GM18511 (cell line): ENCODE results near the gene CTXND1.

Experiments
- ATAC-seq: cut with Tn5 transposase; IDR thresholded peaks from one replicate; pipeline ENCODE4 v1.9.1; 2021; ENCODE audit warnings: mild to moderate bottlenecking, moderate library complexity; ENCODE audit not compliant: unreplicated experiment

The CTXND1 gene

DNA sequence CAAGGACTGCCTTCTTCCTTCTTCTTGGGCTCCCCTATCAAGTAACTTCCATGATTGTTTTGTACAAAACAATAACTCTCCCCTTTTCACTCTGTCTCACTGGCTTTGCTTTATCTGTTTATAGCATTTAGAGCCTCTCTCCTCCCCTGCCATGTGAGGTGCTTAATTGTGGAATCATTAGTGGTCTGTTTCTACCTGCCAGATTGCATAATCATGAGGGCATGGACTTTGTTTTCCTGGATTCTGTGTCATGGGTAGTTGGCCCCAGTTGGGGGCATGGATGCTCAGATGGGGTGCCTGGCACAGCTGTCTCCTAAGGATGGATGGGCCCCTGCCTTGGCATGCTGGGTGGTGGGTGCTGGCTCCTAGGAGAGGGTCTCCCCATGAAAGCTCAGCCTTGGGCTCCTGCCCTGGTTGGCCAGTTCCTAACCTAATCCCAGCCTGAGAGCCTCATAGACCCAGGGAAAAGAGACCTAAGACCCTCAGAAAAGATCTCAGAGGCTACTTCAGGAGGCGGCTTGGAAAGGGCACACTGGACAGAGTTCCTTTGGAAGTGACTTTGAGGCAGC, 8.0 kb upstream of the CTXND1 start:
- no peak for ATAC-seq

DNA sequence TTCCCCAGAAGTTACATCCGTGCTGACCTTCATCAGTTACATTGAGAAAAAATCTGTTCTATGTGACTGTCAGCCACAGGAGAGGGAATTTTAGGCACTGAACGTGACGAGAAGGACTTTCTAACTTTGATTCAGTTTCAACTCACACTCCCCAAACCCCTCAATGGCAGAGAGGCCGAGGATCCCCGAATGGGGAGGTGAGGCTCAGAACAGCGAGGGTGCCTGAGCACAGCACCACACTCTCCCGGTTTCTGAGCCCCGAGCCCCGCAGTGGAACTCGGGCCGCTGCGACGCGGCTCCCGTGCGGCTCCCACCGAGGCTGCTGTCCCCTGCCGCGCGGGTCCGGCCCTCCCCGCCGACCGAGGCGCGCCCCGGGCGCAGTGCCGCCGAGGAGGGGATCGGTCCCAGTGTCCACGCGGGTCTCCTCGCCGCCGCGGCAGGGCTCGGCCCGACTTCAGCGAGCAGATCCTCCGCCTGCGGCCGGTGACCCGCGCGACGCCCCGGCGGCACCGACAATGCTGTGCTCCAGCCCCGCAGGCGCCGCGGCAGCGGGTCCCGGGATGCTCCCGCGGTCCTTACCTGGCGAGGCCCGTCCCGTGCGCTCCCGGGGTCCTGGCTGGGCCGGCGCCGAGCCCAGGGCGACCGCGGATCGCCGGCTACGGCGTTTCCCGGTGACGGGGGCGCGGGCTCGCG, 439 bp downstream of the CTXND1 start:
- no peak for ATAC-seq

DNA sequence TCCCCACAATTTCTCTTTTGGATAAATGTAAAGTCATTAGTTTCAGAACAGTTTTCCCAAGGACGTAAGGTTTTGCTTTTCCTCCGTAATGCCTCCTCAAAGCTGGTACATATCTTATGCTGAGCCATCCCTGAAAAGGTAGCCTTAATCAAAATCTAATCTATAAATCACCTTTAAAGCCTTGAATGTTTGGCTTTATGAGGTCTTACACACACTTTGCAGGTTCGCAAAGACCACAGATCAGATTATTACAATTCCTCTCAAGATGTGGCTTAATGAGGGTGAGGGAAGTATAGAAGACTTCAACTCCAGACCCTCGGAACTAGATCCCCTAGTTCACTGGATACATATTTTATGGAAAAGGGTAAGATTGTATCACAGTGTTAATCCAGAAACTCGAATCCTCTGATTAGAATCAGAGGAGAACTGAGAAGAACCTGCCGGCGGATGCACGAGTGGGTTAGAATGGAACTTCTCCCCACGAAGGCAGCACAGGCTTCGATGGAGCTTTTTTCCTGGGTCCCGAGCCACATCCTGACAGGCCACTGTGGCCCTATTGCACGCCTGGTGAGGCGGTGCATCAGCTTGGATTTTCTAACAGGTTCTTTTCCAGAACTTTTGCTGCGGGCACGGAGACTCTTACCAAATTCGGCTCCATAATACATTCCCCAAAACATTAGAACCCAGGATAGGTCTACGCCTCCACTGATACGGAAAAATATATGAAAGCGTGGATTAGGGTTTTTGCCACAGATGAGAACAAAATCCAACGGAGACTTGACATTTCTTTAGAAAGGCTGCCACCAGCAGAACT, 1.2 kb downstream of the CTXND1 start:
- no peak for ATAC-seq

DNA sequence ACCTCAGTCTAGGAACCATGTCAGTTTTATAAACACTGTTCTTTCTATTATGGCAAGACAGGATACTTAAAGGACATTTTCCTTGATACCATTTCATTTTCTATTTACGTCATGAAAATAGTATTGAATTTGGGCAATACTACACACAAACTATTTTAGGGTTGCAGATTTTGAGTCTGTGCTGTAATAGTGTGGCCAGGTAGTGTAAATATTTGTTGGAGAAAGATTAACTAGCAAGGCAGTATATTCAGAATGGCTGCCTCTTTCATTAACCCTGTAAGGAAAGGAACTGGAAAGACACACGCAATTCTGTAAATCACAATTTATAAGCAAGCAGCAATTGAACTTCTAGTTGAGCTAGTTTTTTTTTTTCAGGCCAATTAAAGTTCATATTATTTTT, 2.0 kb downstream of the CTXND1 start:
- no peak for ATAC-seq

DNA sequence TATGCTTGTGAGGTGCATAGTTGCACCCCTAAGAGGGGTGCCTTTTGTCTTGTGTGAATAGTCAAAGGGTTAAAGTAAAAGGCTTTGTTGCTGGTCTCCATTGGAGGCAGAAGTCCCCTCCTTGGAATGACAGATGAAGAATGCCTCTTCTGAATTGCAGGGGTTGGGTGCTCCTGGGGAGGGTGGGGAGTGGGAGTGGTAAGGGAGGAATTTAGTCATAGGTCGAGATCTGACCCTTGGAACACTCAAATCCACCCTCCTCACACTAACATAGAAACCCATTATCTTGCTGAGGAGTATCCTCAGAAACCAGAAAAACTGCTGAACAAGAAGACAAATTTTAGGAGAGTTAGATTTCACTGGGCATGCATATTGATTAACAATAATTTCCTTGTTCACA, 4.7 kb downstream of the CTXND1 start:
- ATAC-seq: no peak

DNA sequence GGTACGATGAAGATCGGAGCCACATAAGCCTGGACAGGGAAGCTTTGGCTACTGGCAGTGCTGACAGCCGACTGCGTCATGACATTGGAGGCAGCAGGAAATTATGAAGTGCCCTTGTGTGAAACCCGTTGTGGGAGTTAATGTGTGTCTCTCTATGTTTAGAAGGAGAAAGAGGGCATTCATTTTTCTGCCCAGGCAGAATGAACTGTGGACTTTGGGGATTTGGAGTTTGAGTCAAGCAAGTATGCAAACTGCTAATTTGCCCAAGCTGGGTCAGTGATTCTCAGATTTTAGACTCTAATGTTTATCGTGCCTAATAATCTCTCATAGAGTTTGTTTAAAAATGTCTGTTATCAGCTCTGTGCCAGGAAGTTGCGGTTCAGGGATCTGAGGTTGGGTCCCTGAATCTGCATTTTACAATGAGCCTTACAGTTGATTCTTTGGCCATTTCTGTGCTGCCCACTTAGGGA, 5.6 kb downstream of the CTXND1 start:
- ATAC-seq: no peak

DNA sequence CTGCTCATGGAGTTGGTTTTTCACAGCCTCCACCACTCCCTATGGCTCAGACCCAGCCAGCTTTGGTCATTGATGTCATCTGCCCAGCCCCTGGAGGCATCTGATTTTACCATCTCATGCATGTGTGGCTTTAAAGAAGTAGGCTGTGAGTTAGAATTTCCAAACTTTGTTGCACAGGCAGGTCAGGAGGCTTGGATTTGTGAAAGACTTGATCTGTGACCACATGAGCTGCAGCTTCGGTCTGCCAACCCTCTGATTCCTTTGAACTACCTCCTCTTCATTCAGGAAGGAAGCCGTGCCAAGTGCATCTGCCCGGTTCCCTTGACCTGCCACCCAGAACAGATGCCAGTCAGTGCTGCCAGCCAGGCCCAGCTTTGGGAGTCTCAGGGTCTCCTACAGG, 9.2 kb downstream of the CTXND1 start:
- ATAC-seq: no peak

DNA sequence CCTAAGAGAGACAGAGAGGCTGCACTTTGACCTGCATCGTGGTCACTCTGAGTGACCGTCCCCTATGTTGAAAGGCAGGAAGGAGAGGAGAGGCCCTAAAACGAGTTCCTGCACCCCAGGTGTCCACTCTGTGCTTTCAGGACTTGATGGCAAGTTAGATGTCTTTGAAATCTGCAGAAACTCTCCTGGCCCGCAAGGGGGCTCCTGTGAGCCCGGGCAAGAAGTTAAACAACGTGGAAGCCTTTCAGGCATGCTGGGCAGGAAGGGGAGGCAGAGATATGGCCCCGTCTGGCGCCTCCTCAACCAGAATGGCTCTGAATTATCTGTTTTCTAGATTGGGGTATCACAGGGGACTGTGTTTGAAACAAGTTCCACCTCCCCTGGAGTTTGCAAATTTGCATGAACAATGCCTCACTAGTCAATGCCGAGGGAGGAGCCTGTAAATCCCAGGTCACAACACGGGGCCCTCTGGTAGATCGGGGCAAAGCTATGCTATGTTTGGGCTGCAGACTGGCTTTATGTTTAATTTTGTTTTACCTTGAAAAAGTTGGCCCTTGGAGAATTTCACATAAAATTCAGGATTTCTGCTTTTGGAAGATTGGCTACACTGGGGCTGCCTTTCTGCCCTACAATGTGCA, 9.8 kb downstream of the CTXND1 start:
- ATAC-seq: no peak

DNA sequence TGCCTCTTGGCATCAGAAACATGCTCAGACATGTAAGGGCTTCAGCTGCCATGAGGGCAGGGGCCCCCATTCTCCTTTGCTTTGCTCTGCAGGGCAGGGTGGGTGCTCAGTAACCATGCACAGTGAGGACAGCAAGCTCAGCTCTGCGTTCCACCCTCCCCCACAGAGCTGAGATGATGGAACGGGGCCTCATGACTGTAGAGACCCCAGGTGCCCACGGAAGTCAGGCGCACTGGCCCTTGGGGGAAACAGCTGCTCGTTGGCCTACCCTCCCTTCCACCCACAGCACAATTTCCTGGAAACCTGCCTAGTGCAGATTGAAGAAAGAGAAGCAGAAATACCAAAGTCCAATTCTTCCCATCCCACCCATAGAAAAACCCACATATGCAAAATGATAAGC, 10.5 kb downstream of the CTXND1 start:
- no peak for ATAC-seq

DNA sequence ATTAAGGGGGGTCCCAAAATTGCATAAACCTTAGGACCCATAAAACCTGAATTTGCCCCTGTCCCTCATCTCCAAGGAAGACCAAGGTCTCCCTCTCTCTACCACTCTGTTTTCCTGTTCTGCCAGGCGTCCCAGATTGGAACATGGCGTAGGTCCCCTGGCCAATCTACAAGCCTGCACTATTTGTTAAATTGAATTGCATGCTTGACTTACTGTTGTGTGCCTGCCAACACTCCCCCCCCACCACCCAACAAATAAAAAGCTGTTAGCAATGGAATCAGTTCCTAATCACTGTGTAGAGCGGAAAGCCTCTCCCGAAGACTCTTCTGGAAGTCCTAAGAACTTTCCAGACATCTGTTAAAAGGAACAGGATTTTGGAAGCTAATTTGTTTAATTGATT, 11.7 kb downstream of the CTXND1 start:
- ATAC-seq: no peak

DNA sequence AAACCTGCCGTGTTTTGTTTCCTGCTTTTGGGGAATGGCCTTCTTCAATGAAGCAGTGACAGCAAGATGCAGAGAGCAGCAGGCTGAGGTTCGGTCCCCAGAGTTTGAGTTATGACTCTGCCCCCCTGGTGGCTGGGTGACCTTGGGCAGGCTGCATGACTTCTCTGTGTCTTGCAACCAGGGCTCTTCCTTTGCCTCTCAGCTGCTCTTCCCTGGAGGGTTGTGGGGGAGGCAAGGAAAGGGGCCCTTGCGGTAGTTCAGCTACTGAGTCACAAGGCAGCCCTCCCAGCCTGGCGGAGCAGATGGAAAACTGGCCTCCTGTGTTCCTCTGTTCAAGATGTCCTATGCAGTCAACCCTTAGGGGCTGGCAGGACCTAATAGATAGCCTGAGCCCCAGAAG, 17.1 kb downstream of the CTXND1 start:
- no peak for ATAC-seq

DNA sequence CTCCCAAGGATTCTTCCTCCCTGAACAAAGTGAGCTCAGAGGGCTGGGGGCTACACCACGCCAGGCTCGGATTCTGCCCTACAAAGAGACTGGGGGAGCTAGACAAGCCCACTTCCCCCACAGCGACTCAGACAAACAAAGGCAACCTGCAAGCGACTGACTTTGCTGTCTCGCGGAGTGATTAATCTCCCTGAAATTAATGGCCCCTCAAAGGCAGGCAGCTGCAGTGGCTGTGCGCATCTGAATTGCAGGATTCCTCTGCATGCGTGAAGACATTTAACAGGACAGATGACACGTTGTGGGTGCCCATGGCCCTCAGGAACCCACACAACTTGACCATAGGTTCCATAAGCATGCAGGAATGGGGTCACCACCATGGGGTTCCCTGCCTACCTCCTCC, 18.4 kb downstream of the CTXND1 start:
- ATAC-seq: no peak

DNA sequence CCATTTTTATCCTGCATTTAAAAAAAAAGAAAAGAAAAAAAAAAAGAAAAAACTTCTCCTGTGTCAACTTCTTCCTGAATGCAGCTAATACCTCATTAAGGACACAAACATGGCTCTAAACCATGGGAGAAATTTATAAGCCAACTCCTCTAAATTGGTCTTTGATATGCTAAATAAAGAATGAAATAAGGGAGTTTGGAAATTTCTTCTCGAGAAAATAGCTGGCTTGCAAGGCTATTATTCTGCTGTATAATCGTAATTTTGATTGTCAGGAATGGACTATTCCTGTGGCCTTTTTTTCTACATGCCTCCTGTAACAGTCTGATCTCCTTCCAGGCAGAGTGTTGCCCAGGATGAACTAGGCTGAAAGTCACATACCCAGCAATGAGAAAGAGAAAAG, 20.6 kb downstream of the CTXND1 start:
- ATAC-seq: no peak

DNA sequence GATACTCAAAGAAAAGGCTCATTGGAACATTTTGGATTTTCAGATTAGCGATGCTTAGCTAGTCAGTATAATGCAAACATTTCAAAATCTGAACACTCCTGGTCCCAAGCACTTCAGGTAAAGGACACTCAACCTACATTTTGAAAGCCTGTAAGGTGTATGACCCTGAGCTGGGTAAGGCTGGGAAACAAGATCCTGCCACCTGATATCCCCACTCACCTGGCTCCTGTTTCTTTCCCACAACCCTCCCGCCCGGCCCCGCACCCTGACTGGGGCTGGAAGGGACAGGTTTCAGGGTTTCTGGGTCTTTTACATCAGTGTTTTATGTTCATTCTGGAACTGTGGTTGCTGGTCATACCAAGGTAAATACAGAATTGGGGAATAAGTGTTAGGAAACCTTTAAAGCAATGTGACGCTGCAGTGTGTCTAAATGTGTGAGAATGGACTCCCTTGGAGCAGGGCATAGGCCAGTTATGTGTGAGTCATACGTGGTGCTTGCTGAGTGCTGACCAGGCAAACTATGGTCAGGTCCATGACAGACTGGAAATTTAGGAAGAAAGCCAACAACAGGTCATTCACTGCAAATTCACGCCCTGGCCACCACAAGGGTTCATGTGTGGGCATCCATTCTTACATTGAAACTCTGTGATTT, 22.9 kb downstream of the CTXND1 start:
- no peak for ATAC-seq

DNA sequence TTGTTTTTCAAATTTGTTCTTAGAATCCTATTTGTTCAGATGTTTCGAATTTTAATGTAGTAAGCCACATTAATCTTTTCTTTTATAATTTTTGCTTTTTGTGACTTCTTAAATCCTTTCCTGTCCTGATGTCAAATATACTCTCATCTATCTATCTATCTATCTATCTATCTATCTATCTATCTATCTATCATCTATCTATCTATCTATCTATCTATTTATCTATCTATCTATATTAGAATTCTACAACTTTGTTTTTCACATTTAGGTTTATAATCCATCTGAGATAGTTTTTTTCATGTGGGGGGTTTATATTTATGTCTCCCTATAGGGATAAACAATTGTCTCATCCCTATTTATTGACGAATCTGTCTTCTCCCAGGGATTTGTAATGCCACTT, 32.1 kb downstream of the CTXND1 start:
- no peak for ATAC-seq

DNA sequence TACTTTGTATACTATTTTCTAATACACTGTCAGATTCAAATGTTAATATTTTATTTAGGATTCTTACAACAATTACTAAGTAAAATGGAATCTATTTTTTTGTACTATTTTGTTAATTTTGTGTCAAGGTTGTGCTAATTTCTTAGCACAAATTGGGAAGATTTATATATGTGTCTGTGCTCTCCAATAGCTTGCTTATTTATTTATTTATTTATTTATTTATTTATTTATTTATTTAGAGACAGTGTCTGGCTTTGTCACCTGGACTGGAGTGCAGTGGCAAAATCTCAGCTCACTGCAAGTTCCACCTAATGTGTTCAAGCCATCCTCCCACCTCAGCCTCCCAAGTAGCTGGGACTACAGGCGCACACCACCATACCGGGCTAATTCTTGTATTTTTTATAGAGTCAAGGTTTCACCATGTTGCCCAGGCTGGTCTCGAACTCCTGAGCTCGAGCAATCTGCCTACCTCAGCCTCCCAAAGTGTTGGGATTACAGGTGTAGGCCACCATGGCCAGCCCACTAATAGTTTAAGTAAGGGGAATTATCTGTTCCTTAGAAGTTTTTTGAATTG, 34.6 kb downstream of the CTXND1 start:
- no peak for ATAC-seq

DNA sequence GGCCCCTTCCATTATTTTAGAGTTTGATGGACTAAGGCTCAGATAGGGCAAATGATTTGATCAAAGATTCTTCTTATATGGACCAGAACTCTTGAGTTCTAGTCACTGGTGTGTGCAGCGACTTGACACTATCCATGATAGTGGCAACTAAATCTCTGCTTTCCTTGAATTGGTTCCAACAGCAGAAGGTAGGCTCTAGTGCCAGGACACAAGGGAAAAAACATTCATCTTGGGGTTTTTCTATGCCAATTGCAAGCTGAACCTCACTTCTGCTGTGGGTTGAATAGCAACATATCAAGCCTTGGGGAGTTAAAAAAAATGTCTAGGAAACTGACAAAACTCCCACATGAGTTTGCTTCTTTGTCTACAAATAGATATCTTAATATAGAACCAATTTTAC, 35.1 kb downstream of the CTXND1 start:
- ATAC-seq: no peak

DNA sequence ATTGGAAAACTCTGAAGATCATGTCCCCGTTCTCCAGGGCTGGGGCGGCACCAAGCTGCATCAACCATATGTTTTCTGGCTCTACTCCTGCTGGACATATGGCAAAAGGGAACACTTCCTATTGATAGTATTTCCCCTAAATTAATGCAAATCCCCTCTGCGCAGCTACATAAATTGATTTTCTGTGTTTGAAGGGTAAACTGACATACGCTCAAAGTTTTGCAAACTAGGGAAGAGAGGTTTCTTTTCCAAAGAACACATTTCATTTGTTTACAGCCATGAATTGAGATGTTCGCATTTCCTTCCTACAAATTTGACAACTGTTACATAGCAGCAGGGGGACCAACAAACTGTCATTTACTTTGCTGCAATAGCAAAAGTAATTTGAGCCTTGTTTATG, 35.9 kb downstream of the CTXND1 start:
- ATAC-seq: no peak

DNA sequence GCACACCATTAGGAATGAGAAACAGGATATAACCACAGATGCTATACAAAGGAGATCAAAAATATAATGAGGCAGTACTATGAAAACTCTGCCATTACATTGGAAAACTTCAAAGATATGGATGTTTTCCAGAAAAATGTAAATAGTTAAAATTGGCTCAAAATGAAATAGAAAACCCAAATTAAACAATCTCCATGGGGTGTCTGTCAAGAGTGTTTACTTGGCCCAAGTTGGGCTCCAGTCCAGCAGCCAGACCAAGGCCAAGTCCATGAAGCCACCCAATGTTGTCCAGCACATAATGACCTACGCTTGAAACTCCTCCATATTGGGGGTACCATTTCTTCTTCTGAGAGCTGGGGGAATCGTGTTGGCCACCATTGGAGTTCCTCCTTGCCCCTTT, 37.1 kb downstream of the CTXND1 start:
- ATAC-seq: no peak

DNA sequence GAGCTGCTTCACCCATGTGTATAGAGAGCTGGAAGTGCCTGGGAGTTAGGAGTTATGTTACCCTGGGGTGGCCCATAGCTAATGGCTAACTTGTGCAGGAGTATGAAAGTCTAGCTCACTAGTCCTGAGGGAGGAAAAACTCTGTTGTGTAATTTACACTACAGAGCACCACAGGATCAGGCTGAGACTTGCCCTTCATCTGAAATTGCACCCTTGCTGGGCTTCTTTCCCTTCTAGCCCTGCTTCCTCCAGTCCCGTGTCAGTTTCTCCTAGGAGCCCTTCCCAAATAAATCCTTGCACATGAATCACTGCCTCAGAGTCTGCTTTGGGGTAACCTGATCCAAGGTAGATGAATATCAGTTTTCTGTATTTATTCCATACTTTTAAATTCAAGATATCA, 40.0 kb downstream of the CTXND1 start:
- ATAC-seq: no peak
